Esophagus squamous epithelium (tissue), 5 donors: Measurements from ENCODE around the gene RFX8. TPM values are rescaled to one million over a fixed set of nuclear protein-coding genes. Genes with fewer than 3 reads are reported as not detected.

Experiments
- DNase-seq: peaks from one replicate; lab custom pipeline; 2025; lab: John Stamatoyannopoulos, UW
- H3K27ac ChIP-seq, 4 donors: fragments of 200-600 bp; sonication (generic); one replicate each; pipeline ENCODE4 v1.5.1; 2016 to 2019; ENCODE audit warnings: mild to moderate bottlenecking in 1 of 4
- H3K27me3 ChIP-seq, 4 donors: fragments of 200-600 bp; sonication (generic); 1 replicate in 3 of 4; 2 replicates in 1 of 4; pipeline versions ENCODE4 v1.5.1 to v1.6.0; 2017 to 2021; ENCODE audit warnings: antibody characterized with exemption in 1 of 4
- H3K36me3 ChIP-seq, 3 donors: fragments of 200-600 bp; sonication (generic); one replicate each; pipeline ENCODE4 v1.5.1; 2016 to 2019
- H3K4me1 ChIP-seq, 3 donors: fragments of 200-600 bp; sonication (generic); one replicate each; pipeline ENCODE4 v1.5.1; 2017 to 2019
- H3K4me3 ChIP-seq, 4 donors: fragments of 200-600 bp; sonication (generic); 1 replicate in 3 of 4; 2 replicates in 1 of 4; pipeline ENCODE4 v1.5.1; 2016 to 2019; ENCODE audit warnings: mild to moderate bottlenecking in 2 of 4, moderate library complexity in 1 of 4
- H3K9me3 ChIP-seq, 3 donors: fragments of 200-600 bp; sonication (generic); one replicate each; pipeline ENCODE4 v1.5.1; 2016 to 2019
- CTCF ChIP-seq, 6 experiments: fragments of 450-650 bp in 4 of 6; fragments of 200-600 bp in 2 of 6; sonication (generic) in 2 of 6; IDR thresholded peaks; one replicate each; pipeline ENCODE4 v1.5.1; 2016 to 2019; ENCODE audit warnings: antibody characterized with exemption in 6 of 6, mild to moderate bottlenecking in 4 of 6, moderate library complexity in 4 of 6
- POLR2A ChIP-seq, 4 donors: fragments of 450-650 bp; IDR thresholded peaks; one replicate each; pipeline ENCODE4 v1.6.1; 2017; ENCODE audit warnings: antibody characterized with exemption in 4 of 4, mild to moderate bottlenecking in 4 of 4, moderate library complexity in 3 of 4
- WGBS, 2 donors: methylation state at CpG; one replicate each; pipeline ENCODE4 v1.1.5; 2018; 5-methylcytosine and 5-hydroxymethylcytosine counted together
- intact Hi-C: fragments of 100-400 bp; cut with DNase I; formaldehyde crosslinking; loops from one replicate; pipeline ENCODE4 v1.15.0; 2022
- total RNA-seq, 4 donors: library from RNA; depleted of rRNA; stranded (reverse); fragments of >200 nt; gene quantifications; one replicate each; pipeline ENCODE4 v1.1.0, GENCODE V29; 2016
- donor health status: DM: yes; HTN: yes; CAD: no.

The RFX8 gene
- total RNA-seq, 4 donors from 2014 or later = 0.57 TPM; not detected in 3

GRCh38 chr2:101374821-101375561 is 99.9 kb downstream of the RFX8 start:
- no peaks in the 10 kb centered on the region for H3K4me1 ChIP-seq
- H3K4me3 ChIP-seq = no peak overlapping the region
- H3K27ac ChIP-seq = no peak overlapping the region
- no peaks in the 10 kb centered on the region for H3K27me3 ChIP-seq
- no peaks in the 10 kb centered on the region for H3K9me3 ChIP-seq
- 83 to 91% methylated on average over 5 to 7 of the region's 7 CpGs for WGBS, 2 donors
- no peaks in the 10 kb centered on the region for H3K36me3 ChIP-seq
- no peak for DNase-seq
- intact Hi-C loops = no loop called here
- TF ChIP-seq POLR2A (IDR thresholded peaks at IDR 0.05) (no peak), CTCF (IDR thresholded peaks at IDR 0.05) (no peak)

- Histone ChIP-seq H3K27me3 (no peaks in the 10 kb centered on the region), H3K36me3 (no peaks in the 10 kb centered on the region), H3K4me1 (no peaks in the 10 kb centered on the region), H3K27ac (no peak overlapping the region), H3K9me3 (no peaks in the 10 kb centered on the region), H3K4me3 (no peak overlapping the region)
- intact Hi-C loops = no loop called here
- 43 to 56% methylated on average over 1 of the region's 1 CpG for WGBS, 2 donors
- no peak for DNase-seq
- TF ChIP-seq POLR2A (IDR thresholded peaks at IDR 0.05) (no peak), CTCF (IDR thresholded peaks at IDR 0.05) (no peak)
Measured at GRCh38 chr2:101372792-101373191, 102.1 kb downstream of the RFX8 start.

- no peak for DNase-seq
- no peak overlapping the region for H3K4me3 ChIP-seq
- H3K9me3 ChIP-seq = no peaks in the 10 kb centered on the region
- TF ChIP-seq POLR2A (IDR thresholded peaks at IDR 0.05) (no peak), CTCF (IDR thresholded peaks at IDR 0.05) (no peak)
- H3K4me1 ChIP-seq = no peaks in the 10 kb centered on the region
- H3K36me3 ChIP-seq = no peaks in the 10 kb centered on the region
- H3K27me3 ChIP-seq = no peaks in the 10 kb centered on the region
- intact Hi-C loops = no loop called here
- H3K27ac ChIP-seq = no peak overlapping the region
- 45 to 64% methylated on average over 2 to 4 of the region's 4 CpGs for WGBS, 2 donors
Measured at GRCh38 chr2:101371636-101372035, 103.3 kb downstream of the RFX8 start.

- 87 to 89% methylated on average over 4 of the region's 4 CpGs for WGBS, 2 donors
- Histone ChIP-seq H3K4me3 (no peak overlapping the region), H3K27ac (no peak overlapping the region), H3K36me3 (no peaks in the 10 kb centered on the region), H3K27me3 (no peaks in the 10 kb centered on the region), H3K9me3 (no peaks in the 10 kb centered on the region), H3K4me1 (no peaks in the 10 kb centered on the region)
- TF ChIP-seq POLR2A (IDR thresholded peaks at IDR 0.05) = no peak
- no peak for TF ChIP-seq CTCF (IDR thresholded peaks at IDR 0.05)
- intact Hi-C loops = no loop called here
- no peak for DNase-seq
Measured at GRCh38 chr2:101369100-101369499, 105.8 kb downstream of the RFX8 start.

- TF ChIP-seq CTCF (IDR thresholded peaks at IDR 0.05) = no peak
- TF ChIP-seq POLR2A (IDR thresholded peaks at IDR 0.05) = no peak
- Histone ChIP-seq H3K4me3 (no peak overlapping the region), H3K27ac (no peak overlapping the region), H3K9me3 (no peaks in the 10 kb centered on the region), H3K36me3 (no peaks in the 10 kb centered on the region), H3K4me1 (no peaks in the 10 kb centered on the region), H3K27me3 (no peaks in the 10 kb centered on the region)
- no peak for DNase-seq
- 76 to 83% methylated on average over 5 of the region's 5 CpGs for whole genome bisulfite sequencing, 2 donors
- intact Hi-C loops = no loop called here
Measured at GRCh38 chr2:101368376-101368775, 106.5 kb downstream of the RFX8 start.
